NOMO-1 (cell line): Measurements from ENCODE around the gene CD2BP2.
"Not testable (repeated sequence)": the region's sequence is repeated elsewhere in the genome, so short reads cannot be mapped to it uniquely, and the experiment has no call there.

Experiments used
- DNase-seq, 2 experiments: peaks; one replicate each; lab custom pipeline; 2025; ENCODE audit not compliant: unreplicated experiment in 2 of 2; lab: John Stamatoyannopoulos, UW

Gene CD2BP2

DNA sequence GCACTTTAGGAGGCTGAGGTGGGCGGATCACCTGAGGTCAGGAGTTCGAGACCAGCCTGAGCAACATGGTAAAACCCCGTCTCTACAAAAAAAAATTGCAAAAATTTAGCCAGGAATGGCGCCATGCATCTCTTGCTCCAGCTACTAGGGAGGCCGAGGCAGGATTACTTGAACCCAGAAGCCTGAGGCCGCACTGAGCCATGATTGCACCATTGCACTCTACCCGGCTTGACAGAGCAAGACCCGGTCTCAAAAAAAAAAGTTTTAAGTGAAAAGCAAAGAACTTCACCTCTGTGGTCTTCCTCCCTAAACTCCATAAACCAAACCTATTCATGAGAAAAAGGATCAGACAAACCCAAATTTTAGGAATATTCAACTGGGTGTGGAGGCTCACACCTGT is 7.0 kb downstream of the CD2BP2 start:
- DNase-seq: no peak

DNA sequence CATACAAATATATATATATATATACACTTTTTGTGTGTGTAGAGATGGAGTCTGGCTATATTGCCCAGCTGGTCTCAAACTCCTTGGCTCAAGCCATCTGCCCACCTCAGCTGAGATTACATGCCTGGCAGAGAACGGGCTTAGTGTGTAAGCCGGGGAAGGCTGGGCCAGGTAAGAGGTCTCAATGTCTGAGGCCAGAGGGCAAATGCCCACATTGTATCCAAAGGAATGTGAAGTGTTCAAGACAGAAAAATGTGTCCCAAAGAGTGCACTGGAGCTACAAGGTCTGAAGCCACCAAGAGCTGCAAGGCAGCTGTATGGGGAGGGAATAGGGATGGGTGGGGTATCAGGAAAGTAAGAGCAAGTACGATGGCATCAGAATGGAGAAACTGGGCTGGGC is 8.8 kb downstream of the CD2BP2 start:
- no peak for DNase-seq

- not testable (repeated sequence) for DNase-seq
These were observed 11.7 kb downstream of the CD2BP2 start for GRCh38 chr16:30343491-30343820.

- no peak for DNase-seq
These were observed 12.2 kb downstream of the CD2BP2 start for GRCh38 chr16:30342751-30343490.

GRCh38 chr16:30341971-30342370 is 13.1 kb downstream of the CD2BP2 start:
- DNase-seq: not testable (repeated sequence)

DNA sequence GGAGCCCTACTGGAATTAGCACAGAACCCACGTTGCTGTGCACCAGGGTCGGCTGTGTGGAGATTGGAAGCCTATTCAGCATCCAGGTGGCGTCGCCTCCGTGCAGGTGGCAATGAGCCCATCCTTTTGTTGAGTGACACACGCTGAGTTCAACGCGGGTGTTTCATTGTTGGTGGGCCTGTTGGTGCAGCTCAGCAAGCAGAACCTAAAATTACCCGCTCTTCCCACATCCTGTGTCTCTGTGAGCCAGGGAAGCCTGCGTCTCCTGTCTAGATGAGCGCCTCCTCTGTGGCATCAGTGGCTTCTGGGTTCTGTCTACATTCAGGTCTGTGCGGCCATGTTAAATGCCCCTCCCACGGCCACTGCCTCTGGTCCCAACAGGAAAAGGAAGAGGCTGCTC is 14.5 kb downstream of the CD2BP2 start:
- DNase-seq: no peak

- not testable (repeated sequence) for DNase-seq
These were observed 16.4 kb downstream of the CD2BP2 start for GRCh38 chr16:30338715-30339114.

DNA sequence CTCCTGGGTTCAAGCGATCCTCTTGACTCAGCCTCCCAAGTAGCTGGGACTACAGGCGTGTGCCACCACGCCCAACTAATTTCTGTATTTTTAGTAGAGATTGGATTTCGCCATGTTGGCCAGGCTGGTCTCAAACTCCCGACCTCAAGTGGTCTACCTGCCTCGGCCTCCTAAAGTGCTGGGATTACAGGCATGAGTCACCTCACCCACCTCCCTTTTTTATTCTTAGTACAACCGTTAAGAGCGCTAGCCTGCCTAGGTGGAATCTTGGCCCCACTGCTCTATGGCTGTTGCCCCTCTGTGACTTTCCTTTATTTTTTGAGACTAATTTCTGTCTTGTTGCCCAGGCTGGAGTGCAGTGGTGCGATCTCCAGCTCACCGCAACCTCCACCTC is 17.1 kb downstream of the CD2BP2 start:
- DNase-seq: not testable (repeated sequence)

- DNase-seq: no peak
These were observed 19.3 kb downstream of the CD2BP2 start for GRCh38 chr16:30335598-30336474.

DNA sequence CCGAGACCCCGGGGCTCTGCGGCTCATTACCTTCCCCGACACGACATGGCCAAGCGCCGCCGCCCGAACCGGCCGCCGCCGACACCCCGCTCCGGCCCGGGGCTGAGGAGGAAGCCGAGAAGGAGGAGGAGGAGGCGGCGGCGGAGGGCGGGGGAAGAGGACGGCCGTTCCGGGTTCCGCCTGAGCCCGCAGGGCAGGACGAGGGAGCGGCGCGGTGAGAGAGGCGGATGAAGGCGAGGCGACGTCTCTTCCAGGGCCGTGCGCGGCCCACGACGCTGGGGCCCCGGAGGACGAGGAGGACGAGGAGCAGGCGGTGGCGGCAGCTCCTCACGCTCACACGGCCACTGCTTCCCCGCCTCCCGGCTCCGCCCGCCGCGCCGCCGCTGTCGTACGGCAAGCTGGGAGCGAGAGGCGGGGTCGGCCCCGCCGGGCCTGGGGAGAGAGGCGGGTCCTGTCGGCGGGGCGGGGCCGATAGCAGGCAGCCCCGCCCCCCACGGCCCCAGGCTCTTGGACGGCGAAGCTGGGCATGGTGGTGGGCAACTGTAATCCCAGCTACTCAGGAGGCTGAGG is 20.0 kb downstream of the CD2BP2 start:
- DNase-seq: peak; percentile 66 to 84

DNA sequence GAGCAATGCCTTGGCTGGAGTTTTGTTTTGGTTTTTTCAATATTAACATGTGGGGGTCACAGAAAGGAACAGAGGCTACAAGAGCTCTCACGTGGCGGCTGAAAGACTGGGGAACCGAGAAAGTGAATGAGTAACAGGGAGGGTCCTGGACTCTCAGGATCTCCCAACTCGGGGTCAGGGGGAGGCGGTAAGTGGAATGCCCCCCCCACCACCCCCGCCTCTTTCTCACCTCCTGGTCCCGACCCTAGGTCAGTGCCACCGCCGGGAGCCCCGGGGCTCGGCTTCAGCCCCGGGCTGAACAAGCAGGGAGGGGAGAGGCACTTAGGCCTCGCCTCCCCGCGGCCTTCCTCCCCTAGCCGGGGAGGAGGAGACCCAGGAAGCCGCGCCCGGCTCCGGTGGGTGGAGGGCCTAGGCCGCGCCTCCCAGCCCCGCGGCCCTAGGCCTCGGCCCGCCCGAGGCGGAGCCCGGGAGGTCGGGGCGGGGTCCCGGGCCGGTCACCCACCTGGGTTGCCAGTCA is 20.6 kb downstream of the CD2BP2 start:
- DNase-seq: peak; percentile 47 to 56

DNA sequence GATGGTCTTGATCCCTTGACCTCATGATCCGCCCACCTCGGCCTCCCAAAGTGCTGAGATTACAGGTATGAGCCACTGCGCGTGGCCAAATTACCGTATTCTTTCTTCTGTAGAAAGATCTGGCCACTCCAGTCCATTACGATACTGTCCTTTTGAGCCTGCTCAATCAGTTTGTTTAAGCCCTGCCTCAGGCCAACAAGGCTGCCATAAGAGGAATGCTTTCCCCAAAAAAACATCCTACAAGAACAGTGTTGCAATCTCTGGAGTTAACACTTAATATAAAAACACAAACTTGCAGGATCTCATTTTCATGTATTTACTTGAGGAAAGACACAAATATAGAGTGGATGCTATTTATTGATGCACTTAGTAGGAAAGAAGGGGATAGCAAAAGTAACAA is 30.9 kb downstream of the CD2BP2 start:
- not testable (repeated sequence) for DNase-seq

DNA sequence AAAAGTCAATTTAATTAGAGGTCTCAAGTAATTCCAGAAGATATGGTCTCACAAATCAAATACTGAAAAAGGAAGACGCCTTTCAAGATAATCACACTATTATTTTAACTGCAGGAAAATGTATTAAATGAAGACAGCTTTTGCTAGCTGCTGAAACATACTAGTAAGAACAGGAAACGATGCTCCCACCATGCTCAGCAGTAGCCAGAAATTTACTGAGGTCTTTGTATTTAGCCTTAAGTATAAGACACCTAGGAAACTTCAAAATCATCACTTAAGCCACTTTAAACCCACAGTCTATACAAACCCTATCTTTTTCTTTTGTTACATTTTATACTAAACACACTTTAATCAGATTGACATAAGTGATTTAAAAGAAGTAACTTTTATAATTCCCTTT is 36.5 kb downstream of the CD2BP2 start:
- not testable (repeated sequence) for DNase-seq

DNA sequence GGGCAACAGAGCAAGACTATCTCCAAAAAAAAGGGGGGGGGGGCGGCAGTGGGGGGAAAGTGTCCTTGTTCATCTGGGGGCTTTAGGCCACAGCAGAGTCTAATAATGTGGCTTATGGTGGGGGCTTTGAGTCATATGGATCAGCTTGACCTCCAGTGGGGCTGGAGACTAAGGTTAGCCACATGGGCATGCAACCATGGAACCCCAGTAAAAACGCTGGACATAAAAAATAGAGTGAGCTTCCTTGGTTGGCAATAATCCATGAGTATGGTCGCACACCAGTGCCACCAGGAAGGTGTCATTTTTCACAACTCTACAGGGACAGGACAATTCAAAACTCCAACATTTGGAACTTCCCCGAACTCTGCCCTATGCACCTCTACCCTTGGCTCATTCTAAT is 44.2 kb downstream of the CD2BP2 start:
- not testable (repeated sequence) for DNase-seq

DNA sequence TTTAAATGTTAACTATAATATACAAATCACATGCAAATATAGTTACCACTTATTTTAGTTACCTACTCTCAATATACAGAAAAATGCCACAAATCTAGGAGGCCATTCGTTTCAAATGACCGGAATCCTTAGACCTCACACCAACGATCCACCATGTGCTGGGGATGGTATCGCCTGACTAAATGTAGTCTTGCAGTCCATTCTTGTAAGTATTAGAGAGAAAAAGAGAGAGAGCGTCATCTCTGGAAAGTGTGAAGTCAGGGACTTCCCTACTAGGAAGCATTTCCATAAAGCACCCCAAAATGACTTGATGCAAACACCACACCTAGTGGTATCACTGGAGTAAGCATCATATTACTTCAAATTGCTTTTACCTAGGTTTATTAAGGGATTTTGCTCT is 45.9 kb downstream of the CD2BP2 start:
- DNase-seq: not testable (repeated sequence)
